Gastroesophageal sphincter (tissue), 3 donors: ENCODE data around the gene SLC7A14.

Experiments
- CTCF ChIP-seq, 4 experiments: fragments of 200-600 bp in 2 of 4; fragments of 450-650 bp in 2 of 4; sonication (generic) in 1 of 4; IDR thresholded peaks; one replicate each; pipeline ENCODE4 v1.5.1; 2017 to 2019; ENCODE audit warnings: antibody characterized with exemption in 4 of 4, mild to moderate bottlenecking in 2 of 4, moderate library complexity in 2 of 4
- POLR2AphosphoS5 ChIP-seq: sonication (generic); formaldehyde crosslinking; IDR thresholded peaks from one replicate; pipeline ENCODE4 v1.6.1; 2017; ENCODE audit warnings: antibody characterized with exemption

GRCh38 chr3:170477395-170477794 lies 108.5 kb downstream of the SLC7A14 start:
- TF ChIP-seq CTCF (IDR thresholded peaks at IDR 0.05) (no peak), POLR2AphosphoS5 (no peak)
